SK-N-SH (cell line): ENCODE measurements around the gene CTAG2.

Experiments
- EP300 ChIP-seq, 2 experiments: IDR thresholded peaks; 2 replicates each; pipeline versions ENCODE4 v1.4.0 to v1.6.1; 2012; ENCODE audit warnings: borderline replicate concordance in 1 of 2, low read depth in 1 of 2, low read length in 1 of 2
- FOSL2 ChIP-seq: IDR thresholded peaks from 2 replicates; pipeline ENCODE4 v1.4.0; 2012; ENCODE audit warnings: low read depth, mild to moderate bottlenecking, moderate library complexity, borderline replicate concordance
- GABPA ChIP-seq: IDR thresholded peaks from 2 replicates; pipeline ENCODE4 v1.4.0; 2012; ENCODE audit warnings: low read depth, mild to moderate bottlenecking
- RAD21 ChIP-seq: IDR thresholded peaks from 2 replicates; pipeline ENCODE4 v1.6.1; 2012; ENCODE audit warnings: mild to moderate bottlenecking, low read length
- SIN3A ChIP-seq: IDR thresholded peaks from 2 replicates; pipeline ENCODE4 v1.6.1; 2012; ENCODE audit warnings: low read depth, mild to moderate bottlenecking, low read length, moderate library complexity, borderline replicate concordance
- SMC3 ChIP-seq: IDR thresholded peaks from 2 replicates; pipeline ENCODE4 v1.6.1; 2012; ENCODE audit warnings: low read depth, low read length, improper control_type of control experiment
- TAF1 ChIP-seq: IDR thresholded peaks from 2 replicates; pipeline ENCODE4 v1.6.1; 2012; ENCODE audit warnings: low read depth, mild to moderate bottlenecking, low read length, moderate library complexity, borderline replicate concordance
- TEAD4 ChIP-seq: IDR thresholded peaks from 2 replicates; pipeline ENCODE4 v1.4.0; 2012; ENCODE audit warnings: mild to moderate bottlenecking, borderline replicate concordance; ENCODE audit not compliant: insufficient read depth
- TF ChIP-seq, protein P1 (sequence below): fragments of 200-600 bp; sonication (generic); IDR thresholded peaks from 2 replicates; pipeline ENCODE4 v1.6.1; 2017; ENCODE audit warnings: antibody characterized with exemption, mild to moderate bottlenecking, moderate library complexity
- TF ChIP-seq, protein P2 (sequence below): IDR thresholded peaks from 2 replicates; pipeline ENCODE4 v1.6.1; 2012; ENCODE audit warnings: mild to moderate bottlenecking, low read depth, low read length, moderate library complexity
- TF ChIP-seq, protein P3 (sequence below): IDR thresholded peaks from 2 replicates; pipeline ENCODE4 v1.4.0; 2012; ENCODE audit warnings: low read depth
- TF ChIP-seq, protein P4 (sequence below): fragments of 150-350 bp; IDR thresholded peaks from 2 replicates; pipeline ENCODE4 v1.6.1; 2017; ENCODE audit warnings: antibody characterized with exemption, low read length, low read depth, borderline replicate concordance

DNA sequence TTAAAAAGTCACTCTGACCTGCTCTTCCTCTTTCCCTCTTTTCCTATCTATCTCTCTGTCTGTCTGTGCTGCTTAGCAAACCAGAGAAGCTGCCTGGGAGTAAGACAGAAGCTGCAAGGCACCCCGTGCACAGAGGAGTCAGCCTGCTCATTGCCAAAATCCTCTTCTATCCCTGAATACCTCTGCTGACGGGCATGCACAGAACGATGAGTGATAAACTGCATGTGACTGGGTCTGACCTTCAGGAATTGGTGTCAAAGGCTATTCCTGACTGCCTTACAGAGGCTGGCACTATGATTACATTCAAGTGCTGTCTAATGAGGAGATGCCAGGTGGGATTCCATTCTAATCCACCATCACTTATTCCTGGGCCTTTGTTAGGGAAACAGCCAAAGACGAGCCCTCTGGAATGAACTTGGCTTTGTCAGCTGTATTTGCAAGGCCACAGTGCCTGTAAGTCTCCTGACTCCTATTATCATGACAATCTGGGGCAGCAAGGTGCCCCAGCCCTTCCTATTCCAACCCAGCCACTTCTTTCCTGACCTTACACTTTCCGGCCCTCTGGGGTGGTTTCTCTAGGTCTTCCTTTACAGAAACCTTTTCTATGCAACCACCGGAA is 45.4 kb upstream of the CTAG2 start:
- TF ChIP-seq, protein P1, sequence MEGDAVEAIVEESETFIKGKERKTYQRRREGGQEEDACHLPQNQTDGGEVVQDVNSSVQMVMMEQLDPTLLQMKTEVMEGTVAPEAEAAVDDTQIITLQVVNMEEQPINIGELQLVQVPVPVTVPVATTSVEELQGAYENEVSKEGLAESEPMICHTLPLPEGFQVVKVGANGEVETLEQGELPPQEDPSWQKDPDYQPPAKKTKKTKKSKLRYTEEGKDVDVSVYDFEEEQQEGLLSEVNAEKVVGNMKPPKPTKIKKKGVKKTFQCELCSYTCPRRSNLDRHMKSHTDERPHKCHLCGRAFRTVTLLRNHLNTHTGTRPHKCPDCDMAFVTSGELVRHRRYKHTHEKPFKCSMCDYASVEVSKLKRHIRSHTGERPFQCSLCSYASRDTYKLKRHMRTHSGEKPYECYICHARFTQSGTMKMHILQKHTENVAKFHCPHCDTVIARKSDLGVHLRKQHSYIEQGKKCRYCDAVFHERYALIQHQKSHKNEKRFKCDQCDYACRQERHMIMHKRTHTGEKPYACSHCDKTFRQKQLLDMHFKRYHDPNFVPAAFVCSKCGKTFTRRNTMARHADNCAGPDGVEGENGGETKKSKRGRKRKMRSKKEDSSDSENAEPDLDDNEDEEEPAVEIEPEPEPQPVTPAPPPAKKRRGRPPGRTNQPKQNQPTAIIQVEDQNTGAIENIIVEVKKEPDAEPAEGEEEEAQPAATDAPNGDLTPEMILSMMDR = no peak
- TF ChIP-seq SIN3A (no peak), TAF1 (no peak), FOSL2 (no peak), EP300 (IDR thresholded peaks at IDR 0.05; ENCODE audit: borderline replicate concordance in 1 of 2, low read depth in 1 of 2, low read length in 1 of 2) (no peak), SMC3 (no peak), TEAD4 (no peak), GABPA (no peak), RAD21 (no peak)
- TF ChIP-seq, protein P2, sequence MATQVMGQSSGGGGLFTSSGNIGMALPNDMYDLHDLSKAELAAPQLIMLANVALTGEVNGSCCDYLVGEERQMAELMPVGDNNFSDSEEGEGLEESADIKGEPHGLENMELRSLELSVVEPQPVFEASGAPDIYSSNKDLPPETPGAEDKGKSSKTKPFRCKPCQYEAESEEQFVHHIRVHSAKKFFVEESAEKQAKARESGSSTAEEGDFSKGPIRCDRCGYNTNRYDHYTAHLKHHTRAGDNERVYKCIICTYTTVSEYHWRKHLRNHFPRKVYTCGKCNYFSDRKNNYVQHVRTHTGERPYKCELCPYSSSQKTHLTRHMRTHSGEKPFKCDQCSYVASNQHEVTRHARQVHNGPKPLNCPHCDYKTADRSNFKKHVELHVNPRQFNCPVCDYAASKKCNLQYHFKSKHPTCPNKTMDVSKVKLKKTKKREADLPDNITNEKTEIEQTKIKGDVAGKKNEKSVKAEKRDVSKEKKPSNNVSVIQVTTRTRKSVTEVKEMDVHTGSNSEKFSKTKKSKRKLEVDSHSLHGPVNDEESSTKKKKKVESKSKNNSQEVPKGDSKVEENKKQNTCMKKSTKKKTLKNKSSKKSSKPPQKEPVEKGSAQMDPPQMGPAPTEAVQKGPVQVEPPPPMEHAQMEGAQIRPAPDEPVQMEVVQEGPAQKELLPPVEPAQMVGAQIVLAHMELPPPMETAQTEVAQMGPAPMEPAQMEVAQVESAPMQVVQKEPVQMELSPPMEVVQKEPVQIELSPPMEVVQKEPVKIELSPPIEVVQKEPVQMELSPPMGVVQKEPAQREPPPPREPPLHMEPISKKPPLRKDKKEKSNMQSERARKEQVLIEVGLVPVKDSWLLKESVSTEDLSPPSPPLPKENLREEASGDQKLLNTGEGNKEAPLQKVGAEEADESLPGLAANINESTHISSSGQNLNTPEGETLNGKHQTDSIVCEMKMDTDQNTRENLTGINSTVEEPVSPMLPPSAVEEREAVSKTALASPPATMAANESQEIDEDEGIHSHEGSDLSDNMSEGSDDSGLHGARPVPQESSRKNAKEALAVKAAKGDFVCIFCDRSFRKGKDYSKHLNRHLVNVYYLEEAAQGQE = no peak
- TF ChIP-seq, protein P3, sequence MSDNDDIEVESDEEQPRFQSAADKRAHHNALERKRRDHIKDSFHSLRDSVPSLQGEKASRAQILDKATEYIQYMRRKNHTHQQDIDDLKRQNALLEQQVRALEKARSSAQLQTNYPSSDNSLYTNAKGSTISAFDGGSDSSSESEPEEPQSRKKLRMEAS = no peak
- TF ChIP-seq, protein P4, sequence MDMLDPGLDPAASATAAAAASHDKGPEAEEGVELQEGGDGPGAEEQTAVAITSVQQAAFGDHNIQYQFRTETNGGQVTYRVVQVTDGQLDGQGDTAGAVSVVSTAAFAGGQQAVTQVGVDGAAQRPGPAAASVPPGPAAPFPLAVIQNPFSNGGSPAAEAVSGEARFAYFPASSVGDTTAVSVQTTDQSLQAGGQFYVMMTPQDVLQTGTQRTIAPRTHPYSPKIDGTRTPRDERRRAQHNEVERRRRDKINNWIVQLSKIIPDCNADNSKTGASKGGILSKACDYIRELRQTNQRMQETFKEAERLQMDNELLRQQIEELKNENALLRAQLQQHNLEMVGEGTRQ = no peak
